Cerebellar cortex (tissue), 1 donor: ENCODE measurements around the gene CDK9.
"Not testable (repeated sequence)": the region's sequence is repeated elsewhere in the genome, so short reads cannot be mapped to it uniquely, and the experiment has no call there.

Experiments used
- DNase-seq: peaks from one replicate; pipeline ENCODE4 v3.0.0-alpha.2; 2015; ENCODE audit warnings: low spot score

CDK9 gene

GRCh38 chr9:127826253-127826913 lies 40.5 kb downstream of the CDK9 start:
- DNase-seq: no peak

GRCh38 chr9:127828262-127829031 lies 42.6 kb downstream of the CDK9 start:
- DNase-seq: no peak

GRCh38 chr9:127829205-127829906 lies 43.5 kb downstream of the CDK9 start:
- no peak for DNase-seq

DNA sequence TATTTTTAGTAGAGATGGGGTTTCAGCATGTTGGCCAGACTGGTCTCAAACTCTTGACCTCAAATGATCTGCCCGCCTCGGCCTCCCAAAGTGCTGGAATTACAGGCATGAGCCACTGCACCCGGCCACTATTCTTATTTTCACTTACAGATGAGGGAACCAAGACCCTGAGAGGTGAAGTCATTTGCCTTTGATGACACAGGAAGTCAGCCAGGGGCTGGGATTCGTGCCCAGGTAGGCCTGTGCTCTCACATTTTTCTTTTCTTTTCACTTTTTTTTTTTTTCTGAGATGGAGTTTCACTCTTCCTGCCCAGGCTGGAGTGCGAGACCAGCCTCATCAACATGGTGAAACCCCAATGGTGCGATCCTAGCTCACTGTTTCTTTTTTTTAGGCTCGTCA lies 46.4 kb downstream of the CDK9 start:
- no peak for DNase-seq

GRCh38 chr9:127833555-127833954 lies 47.7 kb downstream of the CDK9 start:
- no peak for DNase-seq

GRCh38 chr9:127835991-127836516 lies 50.2 kb downstream of the CDK9 start:
- DNase-seq: no peak

- DNase-seq: not testable (repeated sequence)
Observed at GRCh38 chr9:127836561-127836960, 50.7 kb downstream of the CDK9 start.

GRCh38 chr9:127837346-127837745 lies 51.5 kb downstream of the CDK9 start:
- DNase-seq: no peak

GRCh38 chr9:127838375-127839078 lies 52.7 kb downstream of the CDK9 start:
- no peak for DNase-seq
